H1 (cell line): Measurements from ENCODE around the gene RNF111. TPM values are rescaled to one million over a fixed set of nuclear protein-coding genes. Genes with fewer than 3 reads are reported as not detected.

Experiments
- CTCF ChIA-PET: fragments of 300-600 bp; sonication (Branson Sonifier 250); formaldehyde crosslinking; loops from one replicate; lab custom pipeline; 2021; ENCODE audit not compliant: partially characterized antibody; lab: Charles Lee
- POLR2A ChIA-PET: fragments of 300-600 bp; sonication (Branson Sonifier 250); formaldehyde crosslinking; loops from one replicate; lab custom pipeline; 2021; ENCODE audit warnings: inconsistent platforms; ENCODE audit not compliant: partially characterized antibody; lab: Charles Lee
- DNase-seq, 2 experiments: peaks; one replicate each; pipeline versions ENCODE4 v3.0.0 to v3.0.0-alpha.2; 2010 to 2022; ENCODE audit warnings: low spot score in 2 of 2, low read depth in 1 of 2, mixed read lengths in 1 of 2
- FAIRE-seq: peaks from 2 replicates; lab custom pipeline; 2011; peaks lifted over from hg19 to GRCh38; lab: Jason Lieb, UNC
- H2AFZ ChIP-seq: 2 replicates; pipeline ENCODE4 v1.8.1; 2012; ENCODE audit warnings: low read length, inconsistent platforms
- H2AK5ac ChIP-seq: 2 replicates; pipeline ENCODE4 v1.6.1; 2013; ENCODE audit warnings: low read depth, low read length
- H2BK120ac ChIP-seq: replicated peaks from 2 replicates; pipeline ENCODE3; 2013; ENCODE audit warnings: low read depth, low read length, inconsistent platforms
- H2BK12ac ChIP-seq: 2 replicates; pipeline ENCODE4 v1.6.1; 2013; ENCODE audit warnings: low read depth, low read length
- H2BK15ac ChIP-seq: 2 replicates; pipeline ENCODE4 v1.6.1; 2013; ENCODE audit warnings: low read length
- H2BK20ac ChIP-seq: 2 replicates; pipeline ENCODE4 v1.6.1; 2013; ENCODE audit warnings: low read length
- H2BK5ac ChIP-seq: 2 replicates; pipeline ENCODE4 v1.6.1; 2013; ENCODE audit warnings: low read depth, low read length
- H3K14ac ChIP-seq: 2 replicates; pipeline ENCODE4 v1.6.1; 2013; ENCODE audit warnings: inconsistent platforms; ENCODE audit not compliant: insufficient read length
- H3K18ac ChIP-seq: 2 replicates; pipeline ENCODE4 v1.6.1; 2013; ENCODE audit warnings: low read length; ENCODE audit errors: extremely low read depth
- H3K23ac ChIP-seq: 2 replicates; pipeline ENCODE4 v1.6.1; 2013; ENCODE audit warnings: inconsistent platforms; ENCODE audit not compliant: insufficient read length
- H3K23me2 ChIP-seq: 2 replicates; pipeline ENCODE4 v1.6.1; 2013; ENCODE audit warnings: low read depth, low read length
- H3K27ac ChIP-seq: 2 replicates; pipeline ENCODE4 v1.6.1; 2011; ENCODE audit warnings: low read depth, low read length, inconsistent platforms
- H3K27me3 ChIP-seq, 4 experiments: replicated peaks in 1 of 4; 1 replicate in 1 of 4; 2 replicates in 3 of 4; pipeline versions ENCODE4 v1.6.1 to v1.8.1; 2011 to 2013; ENCODE audit warnings: low read length in 3 of 4, mild to moderate bottlenecking in 3 of 4, inconsistent platforms in 2 of 4, mixed read lengths in 2 of 4, moderate library complexity in 1 of 4; ENCODE audit not compliant: control insufficient read depth in 3 of 4, insufficient read depth in 3 of 4; ENCODE audit errors: extremely low read depth in 1 of 4
- H3K36me3 ChIP-seq, 4 experiments: 2 replicates each; pipeline versions ENCODE4 v1.6.1 to v1.8.1; 2011 to 2013; ENCODE audit warnings: mild to moderate bottlenecking in 4 of 4, low read length in 3 of 4, moderate library complexity in 2 of 4, control low read depth in 1 of 4, inconsistent platforms in 1 of 4; ENCODE audit not compliant: insufficient read depth in 4 of 4, control insufficient read depth in 2 of 4
- H3K4ac ChIP-seq: replicated peaks from 2 replicates; pipeline ENCODE3; 2013; ENCODE audit warnings: low read length, low read depth, mixed read lengths, inconsistent platforms; ENCODE audit not compliant: insufficient read length
- H3K4me1 ChIP-seq, 4 experiments: replicated peaks in 1 of 4; 1 replicate in 1 of 4; 2 replicates in 3 of 4; pipeline versions ENCODE4 v1.6.1 to v1.8.1; 2011 to 2013; ENCODE audit warnings: low read length in 3 of 4, inconsistent platforms in 2 of 4, mixed read lengths in 1 of 4; ENCODE audit not compliant: insufficient read depth in 4 of 4, control insufficient read depth in 3 of 4
- H3K4me2 ChIP-seq, 2 experiments: 2 replicates each; pipeline versions ENCODE4 v1.6.1 to v1.8.1; 2011 to 2013; ENCODE audit warnings: low read depth in 2 of 2, low read length in 2 of 2, control low read depth in 1 of 2, inconsistent platforms in 1 of 2, mild to moderate bottlenecking in 1 of 2; ENCODE audit not compliant: insufficient read depth in 1 of 2
- H3K4me3 ChIP-seq, 4 experiments: fragments of 200-600, 300-600 bp in 1 of 4; sonication (generic), shearing (Covaris generic), sonication (Bioruptor Twin) in 1 of 4; 2 replicates each; pipeline versions ENCODE4 v1.5.1 to v1.8.1; 2011 to 2016; ENCODE audit warnings: low read length in 4 of 4, low read depth in 3 of 4, control low read depth in 2 of 4, inconsistent platforms in 2 of 4, mild to moderate bottlenecking in 2 of 4, mixed read lengths in 1 of 4, moderate library complexity in 1 of 4; ENCODE audit not compliant: insufficient read depth in 2 of 4; ENCODE audit errors: extremely low read depth in 1 of 4
- H3K56ac ChIP-seq: replicated peaks from 2 replicates; pipeline ENCODE3; 2013; ENCODE audit warnings: low read depth, mild to moderate bottlenecking, mixed read lengths, low read length, inconsistent platforms; ENCODE audit not compliant: insufficient read length
- H3K79me1 ChIP-seq: 2 replicates; pipeline ENCODE4 v1.6.1; 2013; ENCODE audit warnings: low read depth, low read length, control low read depth
- H3K79me2 ChIP-seq, 2 experiments: 2 replicates each; pipeline versions ENCODE4 v1.6.1 to v1.8.1; 2012 to 2013; ENCODE audit warnings: low read length in 2 of 2, mild to moderate bottlenecking in 2 of 2, inconsistent platforms in 1 of 2; ENCODE audit not compliant: insufficient read depth in 2 of 2, control insufficient read depth in 1 of 2
- H3K9ac ChIP-seq, 4 experiments: replicated peaks in 1 of 4; 1 replicate in 1 of 4; 2 replicates in 3 of 4; pipeline versions ENCODE4 v1.6.1 to v1.8.1; 2011 to 2013; ENCODE audit warnings: low read depth in 3 of 4, low read length in 3 of 4, control low read depth in 2 of 4, mild to moderate bottlenecking in 2 of 4, moderate library complexity in 2 of 4, inconsistent platforms in 1 of 4; ENCODE audit errors: extremely low read depth in 1 of 4
- H3K9me3 ChIP-seq, 2 experiments: 2 replicates each; pipeline versions ENCODE4 v1.6.1 to v1.8.1; 2012 to 2013; ENCODE audit warnings: mild to moderate bottlenecking in 2 of 2, moderate library complexity in 2 of 2, control low read depth in 1 of 2, inconsistent platforms in 1 of 2, low read depth in 1 of 2, low read length in 1 of 2, mixed read lengths in 1 of 2; ENCODE audit not compliant: insufficient read depth in 2 of 2
- H4K20me1 ChIP-seq, 2 experiments: replicated peaks in 1 of 2; 2 replicates each; pipeline versions ENCODE3 to v1.8.1; 2011 to 2013; ENCODE audit warnings: inconsistent platforms in 2 of 2, low read length in 2 of 2, mild to moderate bottlenecking in 1 of 2; ENCODE audit not compliant: insufficient read depth in 2 of 2, control insufficient read depth in 1 of 2
- H4K5ac ChIP-seq: 2 replicates; pipeline ENCODE4 v1.6.1; 2013; ENCODE audit warnings: low read length, low read depth, mixed read lengths, inconsistent platforms; ENCODE audit not compliant: insufficient read length
- H4K8ac ChIP-seq: 2 replicates; pipeline ENCODE4 v1.8.0; 2013; ENCODE audit warnings: mild to moderate bottlenecking, moderate library complexity, low read length, inconsistent platforms; ENCODE audit not compliant: insufficient read depth; ENCODE audit errors: extremely low read depth
- H4K91ac ChIP-seq: replicated peaks from 2 replicates; pipeline ENCODE3; 2013; ENCODE audit warnings: low read length, mixed read lengths, inconsistent platforms; ENCODE audit not compliant: insufficient read length
- ASH2L ChIP-seq: fragments of 200-600, 300-600 bp; sonication (generic); IDR thresholded peaks from one replicate; pipeline ENCODE4 v1.7.1; 2017; ENCODE audit warnings: low read length
- ATF3 ChIP-seq: IDR thresholded peaks from 2 replicates; pipeline ENCODE4 v1.6.1; 2011; ENCODE audit warnings: low read depth, mild to moderate bottlenecking, low read length; ENCODE audit not compliant: insufficient read depth
- BACH1 ChIP-seq: IDR thresholded peaks from 2 replicates; pipeline ENCODE4 v1.6.1; 2012; ENCODE audit warnings: low read length, improper control_type of control experiment
- CREB1 ChIP-seq: IDR thresholded peaks from 2 replicates; pipeline ENCODE4 v1.6.1; 2012; ENCODE audit warnings: inconsistent platforms
- EZH2 ChIP-seq: fragments of 200-600 bp; sonication (generic); IDR thresholded peaks from 2 replicates; pipeline ENCODE4 v1.7.1; 2012; ENCODE audit warnings: low read depth, mild to moderate bottlenecking, moderate library complexity, low read length, inconsistent platforms; ENCODE audit not compliant: severe bottlenecking
- POU5F1 ChIP-seq: IDR thresholded peaks from 2 replicates; pipeline ENCODE4 v1.6.1; 2011; ENCODE audit warnings: low read depth, mild to moderate bottlenecking, low read length, moderate library complexity
- RBBP5 ChIP-seq: IDR thresholded peaks from 2 replicates; pipeline ENCODE4 v1.7.1; 2012; ENCODE audit warnings: low read depth, mild to moderate bottlenecking, inconsistent platforms, low read length, moderate library complexity, borderline replicate concordance
- RNF2 ChIP-seq: fragments of 200-900, 300-1000 bp; sonication (generic); IDR thresholded peaks from 2 replicates; pipeline ENCODE4 v1.7.1; 2016; ENCODE audit warnings: borderline replicate concordance, low read depth, mild to moderate bottlenecking, antibody characterized with exemption, low read length; ENCODE audit not compliant: poor library complexity, severe bottlenecking; ENCODE audit errors: missing control alignments
- SRF ChIP-seq: IDR thresholded peaks from 2 replicates; pipeline ENCODE4 v1.6.1; 2011; ENCODE audit warnings: mild to moderate bottlenecking, low read depth, low read length, moderate library complexity
- TAF7 ChIP-seq: optimal IDR thresholded peaks from 2 replicates; pipeline ENCODE3; 2011; ENCODE audit warnings: low read depth, mild to moderate bottlenecking, inconsistent platforms, low read length, moderate library complexity, borderline replicate concordance
- WGBS, 2 experiments: shearing (Covaris generic) in 1 of 2; methylation state at CpG; one replicate each; pipeline versions ENCODE4 v1.1.6 to v1.1.7; 2013 to 2015; ENCODE audit warnings: low lambda C conversion rate in 2 of 2, mixed read lengths in 2 of 2, inconsistent platforms in 1 of 2, low coverage in 1 of 2, missing lambda C conversion rate in 1 of 2; ENCODE audit not compliant: insufficient replicate concordance in 2 of 2, insufficient coverage in 1 of 2, insufficient read length in 1 of 2; ENCODE audit errors: extremely low coverage in 1 of 2, missing lambda C conversion rate in 1 of 2; 5-methylcytosine and 5-hydroxymethylcytosine counted together
- polyA plus RNA-seq, 7 experiments: library from polyadenylated mRNA; depleted of rRNA in 3 of 7; stranded (reverse) in 5 of 7; unstranded in 2 of 7; fragments of >200 nt in 5 of 7; fragments of 200-250 nt in 2 of 7; gene quantifications; 1 replicate in 5 of 7; 2 replicates in 1 of 7; 4 replicates in 1 of 7; pipeline versions ENCODE4 v1.2.1 to v1.2.3, GENCODE V29; 2011 to 2013; ENCODE audit warnings: missing spikeins in 2 of 7, mixed read lengths in 2 of 7
- total RNA-seq: library from RNA; stranded (reverse); fragmentation: NEBNext Ultra II Directional; extraction: Animal tissue kit (Norgen Biotek cat#: 25700); gene quantifications from 2 replicates; pipeline ENCODE4 v1.2.1, GENCODE V29; 2021

The RNF111 gene
- total and polyA plus RNA-seq, 2 of the 8 experiments (the other 6 are each of a cell fraction or from before 2014, with no cell fraction given) = 18.5 to 26.6 TPM

- H2BK15ac ChIP-seq = no peak overlapping the region
- H2AK5ac ChIP-seq = no peak overlapping the region
- CTCF ChIA-PET = interaction anchor here (0.6 to 2.6 kb wide), 4 partner anchors 10 to 71 kb away, joined by 3 to 5 read pairs (median 4); no protein-coding TSS in a partner anchor
- no peak overlapping the region for H3K9ac ChIP-seq
- H2AFZ ChIP-seq = no peak overlapping the region
- H4K20me1 ChIP-seq = peaks cover 0 to 3% of the 10 kb centered on the region in 2 experiments
- no peak overlapping the region for H2BK5ac ChIP-seq
- no peak overlapping the region for H3K4me2 ChIP-seq
- peaks cover 3 to 10% (median 8%) of the 10 kb centered on the region in 4 experiments; a peak in 4 of 8 replicates for H3K36me3 ChIP-seq
- no peak overlapping the region for H4K8ac ChIP-seq
- H3K9me3 ChIP-seq = no peaks in the 10 kb centered on the region
- H3K79me1 ChIP-seq = peaks cover 6% of the 10 kb centered on the region; the same call in 1 of the 2 replicates
- H3K4ac ChIP-seq = no peak overlapping the region
- H3K79me2 ChIP-seq = peaks cover 0 to 39% of the 10 kb centered on the region in 2 experiments; a peak in 3 of 4 replicates
- no peak overlapping the region for H2BK20ac ChIP-seq
- H2BK120ac ChIP-seq = no peak overlapping the region
- no peak overlapping the region for H2BK12ac ChIP-seq
- WGBS, 2 experiments = 100% methylated on average over 1 of the region's 1 CpG; no CpG with 5 or more reads in 1 of the 2 experiments
- no peak overlapping the region for H4K5ac ChIP-seq
- no peak overlapping the region for H3K18ac ChIP-seq
- H3K4me3 ChIP-seq = no peak overlapping the region
- TF ChIP-seq SRF (no peak), RNF2 (no peak), BACH1 (no peak), ASH2L (no peak), EZH2 (no peak), TAF7 (no peak), POU5F1 (no peak), ATF3 (no peak), RBBP5 (no peak), CREB1 (no peak)
- H3K27me3 ChIP-seq = no peaks in the 10 kb centered on the region
- no peak for DNase-seq
- H3K56ac ChIP-seq = no peak overlapping the region
- POLR2A ChIA-PET = no interaction called here
- H3K23ac ChIP-seq = no peak overlapping the region
- H4K91ac ChIP-seq = no peak overlapping the region
- H3K4me1 ChIP-seq = no peaks in the 10 kb centered on the region
- H3K14ac ChIP-seq = no peak overlapping the region
- H3K27ac ChIP-seq = no peak overlapping the region
- no peaks in the 10 kb centered on the region for H3K23me2 ChIP-seq
- no peak for FAIRE-seq
These were observed 42.1 kb downstream of the RNF111 start for GRCh38 chr15:59029554-59029953.
